Ovary (tissue), 9 donors: ENCODE results near the gene NAA10. TPM values are rescaled to one million over a fixed set of nuclear protein-coding genes. Genes with fewer than 3 reads are reported as not detected.

Experiments
- DNase-seq, 5 donors: peaks; one replicate each; pipeline ENCODE4 v3.0.0-alpha.2; 2019 to 2020
- H3K27ac ChIP-seq, 2 donors: fragments of 200-600 bp; one replicate each; pipeline versions ENCODE4 v1.5.1 to v1.8.0; 2019 to 2022
- H3K27me3 ChIP-seq: fragments of 200-600 bp; one replicate; pipeline ENCODE4 v1.8.0; 2022
- H3K36me3 ChIP-seq: fragments of 200-600 bp; sonication (generic); one replicate; pipeline ENCODE4 v1.5.1; 2019
- H3K4me1 ChIP-seq: one replicate; pipeline ENCODE4 v1.8.1; 2013; ENCODE audit warnings: mild to moderate bottlenecking, moderate library complexity; ENCODE audit not compliant: insufficient read depth
- H3K4me3 ChIP-seq: fragments of 200-600 bp; sonication (generic); one replicate; pipeline ENCODE4 v1.5.1; 2017
- H3K9me3 ChIP-seq, 2 donors: fragments of 200-600 bp in 1 of 2; sonication (generic) in 1 of 2; one replicate each; pipeline versions ENCODE4 v1.5.1 to v1.8.1; 2013 to 2019; ENCODE audit warnings: mild to moderate bottlenecking in 1 of 2, moderate library complexity in 1 of 2
- CTCF ChIP-seq, 3 donors: fragments of 450-650 bp in 2 of 3; fragments of 200-600 bp in 1 of 3; IDR thresholded peaks; one replicate each; pipeline versions ENCODE4 v1.5.1 to v1.8.0; 2016 to 2022; ENCODE audit warnings: antibody characterized with exemption in 3 of 3, mild to moderate bottlenecking in 1 of 3
- EP300 ChIP-seq: sonication (generic); formaldehyde crosslinking; IDR thresholded peaks from one replicate; pipeline ENCODE4 v1.6.1; 2017; ENCODE audit warnings: antibody characterized with exemption
- POLR2A ChIP-seq: fragments of 450-650 bp; IDR thresholded peaks from one replicate; pipeline ENCODE4 v1.6.1; 2017; ENCODE audit warnings: antibody characterized with exemption, mild to moderate bottlenecking, moderate library complexity
- WGBS, 3 donors: extraction: QIAGEN DNeasy Blood & Tissue Kit in 1 of 3; methylation state at CpG; one replicate each; pipeline versions ENCODE4 v1.1.5 to v1.1.7; 2013 to 2017; 5-methylcytosine and 5-hydroxymethylcytosine counted together
- intact Hi-C, 4 donors: fragments of 100-400 bp; cut with DNase I; formaldehyde crosslinking; loops; one replicate each; pipeline versions ENCODE4 v1.11.0 to v1.15.1; 2022 to 2023
- polyA plus RNA-seq, 2 donors: library from polyadenylated mRNA; stranded (reverse); fragments of 200-250 nt in 1 of 2; fragments of 350-450 nt in 1 of 2; fragmentation: Illumina TruSeq in 1 of 2; extraction: RNeasy Lipid Tissue Mini Kit (QIAGEN cat#74804) in 1 of 2; gene quantifications; one replicate each; pipeline ENCODE4 v1.2.3, GENCODE V29; 2013 to 2014
- total RNA-seq, 7 donors: library from RNA; depleted of rRNA in 2 of 7; stranded (reverse); fragments of >200 nt in 2 of 7; fragmentation: NEBNext Ultra II Directional in 3 of 7; extraction: Animal tissue kit (Norgen Biotek cat#: 25700) in 3 of 7; gene quantifications; one replicate each; pipeline versions ENCODE4 v1.1.0 to v1.2.4, GENCODE V29; 2016 to 2023
- donor health status: DM: no; HTN: no; CAD: no; lungs with moderate emphysema.
- donor health status: DM: no; HTN: no; CAD: no.
- donor health status: Bipolar disorder and iron deficiency.
- donor health status: DM: yes; HTN: yes; CAD: no.
- donor health status: DM: no; HTN: no; CAD: no.
- donor health status: DM: yes; HTN: yes; CAD: no.

Gene NAA10
- total and polyA plus RNA-seq, 9 donors, result 36.7 to 95.5 (median 64.9) TPM

GRCh38 chrX:153908219-153908860 is 26.5 kb downstream of the NAA10 start:
- no peaks in the 10 kb centered on the region for H3K27me3 ChIP-seq
- intact Hi-C loops, result no loop called here

GRCh38 chrX:153907456-153907855 is 27.4 kb downstream of the NAA10 start:
- DNase-seq, result no peak
- no peaks in the 10 kb centered on the region for H3K9me3 ChIP-seq
- no peaks in the 10 kb centered on the region for H3K4me1 ChIP-seq
- no peak overlapping the region for H3K4me3 ChIP-seq
- intact Hi-C loops, result no loop called here
- TF ChIP-seq POLR2A, result no peak
- no peak for TF ChIP-seq EP300
- TF ChIP-seq CTCF (IDR thresholded peaks at IDR 0.05), result no peak
- H3K36me3 ChIP-seq, result no peaks in the 10 kb centered on the region
- WGBS, 3 donors, result 82 to 85% (median 83%) methylated on average over 12 of the region's 12 CpGs
- no peaks in the 10 kb centered on the region for H3K27me3 ChIP-seq
- H3K27ac ChIP-seq, result no peak overlapping the region

More at GRCh38 chrX:153908219-153908860, 26.5 kb downstream of the NAA10 start:
- no peaks in the 10 kb centered on the region for H3K36me3 ChIP-seq
- TF ChIP-seq EP300 (no peak), CTCF (IDR thresholded peaks at IDR 0.05) (no peak), POLR2A (no peak)
- WGBS, 3 donors, result 84 to 88% (median 87%) methylated on average over 23 of the region's 23 CpGs
- peak in 1 of 5 donors; percentile 11 for DNase-seq
- H3K4me1 ChIP-seq, result no peaks in the 10 kb centered on the region
- no peak overlapping the region for H3K4me3 ChIP-seq
- H3K9me3 ChIP-seq, result no peaks in the 10 kb centered on the region
- H3K27ac ChIP-seq, result no peak overlapping the region

- DNase-seq, result no peak
- Histone ChIP-seq H3K27me3 (no peaks in the 10 kb centered on the region), H3K4me1 (no peaks in the 10 kb centered on the region), H3K9me3 (no peaks in the 10 kb centered on the region), H3K27ac (no peak overlapping the region), H3K36me3 (no peaks in the 10 kb centered on the region), H3K4me3 (no peak overlapping the region)
- intact Hi-C loops, result no loop called here
- WGBS, 3 donors, result 71 to 79% (median 73%) methylated on average over 24 to 27 of the region's 27 CpGs
- TF ChIP-seq CTCF (IDR thresholded peaks at IDR 0.05), result no peak
- TF ChIP-seq POLR2A, result no peak
- TF ChIP-seq EP300, result no peak
Measured at GRCh38 chrX:153906126-153906917, 28.5 kb downstream of the NAA10 start.

GRCh38 chrX:153905481-153906095 is 29.2 kb downstream of the NAA10 start:
- 85 to 89% (median 86%) methylated on average over 28 to 32 of the region's 32 CpGs for WGBS, 3 donors
- intact Hi-C loops, result no loop called here
- Histone ChIP-seq H3K27ac (no peak overlapping the region), H3K4me1 (no peaks in the 10 kb centered on the region), H3K4me3 (no peak overlapping the region), H3K9me3 (no peaks in the 10 kb centered on the region), H3K27me3 (no peaks in the 10 kb centered on the region), H3K36me3 (no peaks in the 10 kb centered on the region)
- TF ChIP-seq CTCF (IDR thresholded peaks at IDR 0.05) (no peak), EP300 (no peak), POLR2A (no peak)
- DNase-seq, result peak in 1 of 5 donors; percentile 14
